ENCODE results near the gene DDI1.

The DDI1 gene

DNA sequence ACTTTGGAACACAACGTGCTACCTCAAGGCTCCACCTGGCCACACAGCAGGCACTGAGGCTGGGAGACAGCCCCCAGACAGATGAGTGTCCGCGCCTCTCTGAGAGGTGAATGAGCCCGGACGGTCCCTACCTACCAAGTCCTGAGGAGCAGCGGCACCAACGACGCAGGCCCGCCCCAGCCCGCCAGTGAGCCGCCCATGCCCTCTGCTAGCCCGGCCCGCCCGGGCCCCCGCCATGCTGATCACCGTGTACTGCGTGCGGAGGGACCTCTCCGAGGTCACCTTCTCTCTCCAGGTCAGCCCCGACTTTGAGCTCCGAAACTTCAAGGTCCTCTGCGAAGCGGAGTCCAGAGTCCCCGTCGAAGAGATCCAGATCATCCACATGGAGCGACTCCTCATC lies at the start of gene DDI1:
DDI1 (plus strand) TSS at position 53 of the 400 bp plus-strand sequence; CDS start at position 236, 183 bp downstream.
- DNase-seq: no peak

DNA sequence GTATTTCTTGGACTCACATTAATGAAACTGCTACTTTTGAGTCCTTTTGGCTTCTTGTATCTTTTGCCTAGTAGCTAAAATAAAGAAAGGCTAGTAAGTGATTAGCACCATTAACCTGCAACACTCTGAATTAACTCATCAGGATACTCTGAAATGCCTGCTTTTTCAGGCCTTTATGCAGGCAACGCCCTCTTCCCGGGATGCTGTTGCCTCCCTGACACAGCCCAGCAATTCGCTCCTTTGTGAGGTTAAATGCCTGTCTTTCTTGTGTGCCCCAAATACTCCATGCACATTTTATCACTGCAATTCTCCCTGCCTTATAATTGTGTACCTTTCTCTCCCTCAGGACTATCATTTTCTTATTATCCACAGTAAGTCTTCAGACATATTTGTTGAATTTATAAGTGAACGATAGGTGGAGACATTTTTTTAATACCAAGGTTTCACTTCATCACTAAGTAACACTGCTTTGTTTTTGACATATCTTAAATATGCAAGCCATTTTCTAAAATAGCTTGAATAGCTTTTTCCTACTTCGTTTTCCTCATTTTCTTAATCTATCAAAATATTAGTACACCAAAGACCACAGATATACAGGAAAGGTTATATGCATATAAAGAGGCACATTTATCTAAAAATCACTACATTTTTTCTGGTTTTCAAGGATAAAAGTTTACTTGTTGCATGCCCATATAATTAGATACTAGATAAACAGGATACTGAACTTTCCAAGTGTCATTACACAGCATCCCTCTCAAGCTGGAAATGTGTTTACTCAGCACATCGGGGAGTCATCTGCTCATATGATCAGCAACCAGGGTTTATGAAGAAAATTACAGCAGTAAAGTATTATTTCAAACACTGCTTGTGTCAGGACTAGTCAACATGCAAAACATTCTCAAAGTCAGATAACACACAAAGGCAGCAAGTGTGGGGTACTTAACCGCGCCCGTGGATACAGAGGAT lies 48.5 kb upstream of the DDI1 start:
- no peak for DNase-seq

DNA sequence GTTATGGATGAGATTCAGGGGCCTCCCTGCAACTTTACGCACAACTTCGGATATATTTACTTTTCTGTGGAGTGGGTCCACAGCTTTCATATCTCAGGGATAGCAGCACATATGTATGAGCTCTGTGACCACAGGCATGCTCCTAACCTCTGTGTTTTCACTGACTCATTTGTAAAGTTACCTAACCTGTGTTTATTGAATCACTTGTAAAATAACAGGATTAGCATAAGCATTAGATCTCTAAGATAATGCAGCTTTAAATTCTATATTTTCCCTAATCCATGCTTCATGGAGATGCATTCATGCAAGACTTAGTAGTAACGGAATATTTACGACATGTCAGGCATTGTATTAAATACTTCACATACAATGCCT lies 47.9 kb upstream of the DDI1 start:
- DNase-seq: no peak

DNA sequence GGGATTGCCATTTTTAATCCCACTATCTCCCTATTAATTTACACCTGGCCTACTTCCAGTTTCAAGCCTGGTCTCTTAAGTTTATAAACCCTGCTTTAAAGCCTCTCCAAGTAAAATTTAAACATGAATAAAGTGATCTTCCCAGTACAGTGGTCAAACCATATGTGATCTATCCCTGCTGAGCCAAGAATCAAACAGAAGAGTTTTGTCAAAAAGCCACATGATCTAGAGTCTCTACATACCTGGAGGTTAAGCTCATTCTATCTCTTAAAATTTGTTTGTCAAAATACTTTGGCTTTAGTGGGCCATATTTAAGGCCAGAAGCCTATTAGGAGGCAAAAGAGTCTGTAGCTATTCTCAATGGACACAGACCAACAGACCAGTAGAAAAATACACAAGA lies 42.9 kb upstream of the DDI1 start:
- no peak for DNase-seq

DNA sequence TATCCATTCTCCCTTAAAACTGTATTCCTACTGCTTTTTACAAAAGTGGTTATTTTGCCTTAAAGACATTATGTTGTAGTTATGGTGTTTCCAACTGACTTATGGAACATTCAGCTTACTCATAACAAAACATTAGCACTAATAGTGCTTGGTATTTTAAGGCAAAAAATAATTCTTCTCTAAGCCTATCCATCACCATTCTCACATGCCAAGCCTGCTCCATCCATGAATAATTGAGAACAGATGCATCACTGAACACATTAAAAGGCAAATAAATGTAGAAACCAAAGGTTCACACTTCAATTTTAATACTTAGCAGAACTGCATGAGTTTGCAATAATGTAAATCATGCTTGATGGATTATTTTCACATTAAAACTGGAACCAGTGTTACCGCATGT lies 42.3 kb upstream of the DDI1 start:
- DNase-seq: no peak

DNA sequence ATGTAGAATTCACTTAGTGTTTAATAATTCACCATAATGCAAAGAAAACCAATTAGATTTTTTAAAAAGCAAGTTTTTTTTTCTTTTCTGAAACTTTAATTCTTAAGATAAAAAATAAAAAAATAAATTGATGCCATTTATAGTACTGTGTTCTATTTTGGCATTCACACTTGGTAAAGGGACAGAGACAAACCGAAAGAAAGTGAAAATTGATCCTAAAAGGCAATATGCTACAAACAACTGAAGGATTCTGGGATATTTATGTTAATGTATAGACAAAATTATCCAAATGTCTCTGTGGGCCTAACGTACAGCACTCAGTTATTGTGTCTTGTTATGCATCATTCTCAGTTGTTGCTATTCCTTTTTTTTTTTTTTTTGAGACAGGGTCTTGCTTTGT lies 41.9 kb upstream of the DDI1 start:
- DNase-seq: no peak

DNA sequence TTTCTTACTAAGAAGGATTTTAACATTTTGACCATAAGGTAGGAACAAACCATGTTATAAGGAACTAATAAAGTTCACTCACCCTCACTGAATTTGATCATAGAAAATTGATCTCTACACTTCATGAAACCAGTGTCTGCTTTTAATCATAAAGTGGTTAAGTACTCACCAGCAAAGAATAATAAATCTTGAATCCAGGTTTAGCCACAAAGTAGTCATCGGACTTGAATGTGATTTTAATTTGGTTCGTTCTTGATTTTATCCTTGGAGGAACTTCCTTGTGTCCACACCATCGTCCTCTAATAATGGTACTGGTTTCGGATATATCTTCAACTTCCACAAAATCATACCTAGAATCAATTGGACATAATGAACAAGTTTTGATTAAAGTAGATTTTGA lies 40.5 kb upstream of the DDI1 start:
- DNase-seq: no peak

DNA sequence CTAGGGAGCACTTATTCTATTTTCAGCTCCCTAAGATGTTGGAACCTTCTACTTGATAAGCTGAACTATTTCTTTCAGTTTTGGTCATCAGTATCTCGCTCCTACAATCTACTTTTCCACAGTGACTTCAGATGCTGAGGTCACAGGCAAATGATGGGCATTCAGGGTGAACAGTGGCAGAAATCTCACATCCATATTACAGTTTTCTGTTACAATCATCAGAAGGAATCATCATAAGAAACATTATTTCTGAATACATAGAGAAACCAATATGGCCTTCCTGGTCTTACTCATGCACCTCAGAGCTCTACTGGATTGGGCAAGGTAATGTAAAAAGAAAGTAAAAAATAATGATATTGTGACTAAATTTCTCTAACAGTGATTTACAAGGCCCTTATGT lies 39.4 kb upstream of the DDI1 start:
- no peak for DNase-seq

DNA sequence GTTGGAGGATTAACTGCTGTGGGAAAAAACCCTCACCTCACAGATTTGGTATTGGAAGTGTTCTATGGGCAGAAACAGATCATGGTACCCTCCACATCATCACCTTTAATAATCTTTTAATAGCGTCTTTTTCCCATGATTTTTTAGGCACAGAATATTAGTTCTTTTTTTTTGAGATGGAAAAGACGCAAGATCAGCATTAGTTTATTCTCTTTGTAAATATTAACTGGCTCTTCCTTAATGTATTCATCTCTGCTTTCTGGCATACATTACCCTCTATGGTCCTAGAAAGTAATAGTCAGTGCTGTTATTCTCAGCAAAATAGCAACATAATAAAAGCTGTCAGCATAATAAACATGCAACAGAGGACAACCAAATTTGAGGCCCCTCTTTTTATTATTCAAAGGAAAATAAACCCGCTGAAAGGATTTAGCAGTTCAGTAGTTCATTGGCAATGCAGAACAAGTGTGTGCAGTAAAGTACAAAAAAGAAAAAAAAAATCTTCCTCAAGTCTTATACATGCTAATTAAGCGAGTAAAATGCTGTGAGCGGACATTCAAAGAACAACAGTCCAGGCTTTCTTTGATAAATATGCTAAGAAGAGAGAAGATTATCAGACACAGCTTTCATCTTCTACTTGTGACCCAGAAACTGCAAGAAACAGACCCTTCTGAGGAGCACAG lies 37.5 kb upstream of the DDI1 start:
- DNase-seq: no peak

DNA sequence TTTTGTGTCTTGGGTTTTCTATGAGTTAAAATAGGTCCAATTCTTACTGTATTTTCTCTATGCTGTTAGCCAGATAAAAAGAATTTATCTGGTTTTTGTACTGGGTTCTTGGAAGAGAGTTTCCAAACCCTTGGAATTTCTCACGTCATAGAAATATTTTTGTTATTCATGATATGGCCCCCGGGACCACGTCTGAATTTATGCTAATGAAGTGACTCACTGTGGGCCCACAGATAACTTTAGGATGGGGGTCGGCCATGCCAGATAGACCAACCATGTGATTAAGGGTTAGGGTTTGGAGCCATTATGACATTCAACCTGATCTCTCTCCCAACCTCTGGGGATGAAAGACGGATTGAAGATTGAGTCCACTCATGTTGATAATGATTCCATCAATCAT lies 35.6 kb upstream of the DDI1 start:
- no peak for DNase-seq

DNA sequence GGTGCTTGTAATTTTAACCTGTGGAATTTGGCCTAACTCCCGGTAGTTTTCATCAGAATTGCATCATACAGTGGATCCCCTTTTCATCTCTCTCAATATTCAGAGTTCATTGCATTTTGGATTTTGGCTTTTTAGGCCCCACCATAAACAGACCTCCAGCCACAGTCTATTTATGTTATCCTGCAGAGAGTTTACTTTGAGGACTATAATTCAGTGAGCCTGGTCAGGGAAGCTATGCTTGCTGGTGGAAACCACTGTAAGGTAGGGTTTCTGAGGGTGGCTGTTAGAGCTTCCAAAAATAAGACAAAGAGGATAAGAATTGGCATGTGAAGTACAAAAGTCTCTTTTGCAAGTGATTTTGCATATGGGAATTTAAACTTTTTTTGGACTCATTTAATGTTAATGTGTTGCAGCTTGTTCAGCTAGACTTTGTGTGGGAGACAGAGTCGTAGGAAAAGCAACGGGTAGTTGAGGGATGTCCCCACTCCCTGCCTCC lies 34.8 kb upstream of the DDI1 start:
- DNase-seq: no peak

DNA sequence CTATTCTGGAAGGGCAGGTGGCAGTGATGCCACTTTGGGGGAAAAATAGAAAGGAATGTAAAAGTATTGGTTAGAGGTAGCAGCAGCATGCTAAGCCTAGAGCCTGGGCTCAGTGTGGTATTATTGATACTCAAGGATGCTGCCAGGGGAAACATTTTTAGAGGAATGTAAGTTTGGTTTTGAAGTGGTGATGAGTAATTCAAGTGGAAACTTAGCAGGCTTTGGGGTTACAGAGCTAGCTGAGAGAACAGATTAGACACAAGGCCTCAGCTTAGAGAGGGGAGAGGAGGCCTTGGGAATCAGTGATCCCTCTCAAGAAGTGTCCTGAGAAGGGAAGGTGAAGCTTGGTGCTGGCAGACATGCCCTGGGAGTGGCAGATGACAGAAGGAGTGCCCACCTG lies 32.9 kb upstream of the DDI1 start:
- DNase-seq: no peak

DNA sequence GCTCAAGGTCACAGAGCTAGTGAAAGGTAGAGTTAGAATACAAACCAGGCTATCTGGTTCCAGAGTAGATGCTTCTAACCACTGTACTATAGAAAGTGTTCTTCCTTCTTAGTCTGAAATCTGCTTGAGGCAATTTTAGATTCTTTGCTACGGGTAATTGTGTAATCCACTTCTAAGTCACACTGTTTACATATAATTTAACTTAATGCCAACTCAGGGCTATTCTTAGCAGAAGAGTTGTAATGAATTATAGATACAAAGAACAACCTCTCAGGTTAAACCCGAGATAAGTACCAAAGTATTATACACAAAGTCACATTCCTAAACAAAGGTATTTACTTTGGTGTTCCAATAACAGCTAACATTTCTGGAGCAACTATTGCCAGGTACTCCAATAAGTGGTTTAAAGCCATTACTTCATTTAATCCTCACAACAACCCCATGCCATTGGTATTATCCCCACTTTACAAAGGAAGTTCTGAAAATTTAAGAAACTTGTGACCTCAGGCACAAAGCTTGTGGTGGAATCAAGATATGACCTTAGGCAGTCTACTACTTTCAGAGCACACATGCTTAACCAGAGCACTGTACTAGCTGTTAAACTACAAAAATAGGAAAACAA lies 31.1 kb upstream of the DDI1 start:
- no peak for DNase-seq

DNA sequence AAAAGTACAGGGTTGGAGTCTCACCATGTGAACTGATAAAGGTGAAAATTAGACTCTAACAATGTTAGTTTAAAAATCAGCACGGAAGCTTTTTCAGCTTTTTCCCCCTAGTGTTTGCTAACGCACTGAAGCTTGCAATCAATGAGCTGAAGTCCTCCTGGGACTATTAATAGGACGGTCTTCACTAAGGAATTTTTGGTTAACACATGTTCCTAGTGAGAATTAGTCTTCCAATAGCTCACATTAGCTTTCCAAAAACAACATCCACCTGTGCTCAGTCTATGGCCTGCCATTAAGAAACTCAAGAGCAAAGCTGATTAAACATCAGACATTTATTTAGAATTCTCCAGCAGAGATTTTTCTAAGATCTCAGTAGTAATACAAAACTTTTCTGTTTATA lies 26.7 kb upstream of the DDI1 start:
- DNase-seq: no peak

DNA sequence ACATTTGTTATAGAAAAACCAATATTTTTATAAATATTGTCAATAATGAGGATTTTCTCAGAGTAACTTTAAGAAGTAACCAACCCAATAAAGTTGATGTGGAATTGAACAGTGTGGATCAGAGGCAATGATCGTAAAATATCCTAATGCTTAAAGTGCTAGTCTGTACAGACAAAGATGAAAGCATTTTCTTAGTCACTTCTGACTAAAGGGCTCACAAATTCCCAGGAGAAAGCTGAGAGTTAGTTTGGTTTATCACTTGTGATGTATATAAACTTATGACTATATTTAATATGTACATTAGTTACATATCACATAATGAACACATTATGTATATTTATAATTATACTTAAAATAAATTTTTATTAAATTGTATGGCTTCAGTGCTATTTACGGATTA lies 25.4 kb upstream of the DDI1 start:
- DNase-seq: no peak

DNA sequence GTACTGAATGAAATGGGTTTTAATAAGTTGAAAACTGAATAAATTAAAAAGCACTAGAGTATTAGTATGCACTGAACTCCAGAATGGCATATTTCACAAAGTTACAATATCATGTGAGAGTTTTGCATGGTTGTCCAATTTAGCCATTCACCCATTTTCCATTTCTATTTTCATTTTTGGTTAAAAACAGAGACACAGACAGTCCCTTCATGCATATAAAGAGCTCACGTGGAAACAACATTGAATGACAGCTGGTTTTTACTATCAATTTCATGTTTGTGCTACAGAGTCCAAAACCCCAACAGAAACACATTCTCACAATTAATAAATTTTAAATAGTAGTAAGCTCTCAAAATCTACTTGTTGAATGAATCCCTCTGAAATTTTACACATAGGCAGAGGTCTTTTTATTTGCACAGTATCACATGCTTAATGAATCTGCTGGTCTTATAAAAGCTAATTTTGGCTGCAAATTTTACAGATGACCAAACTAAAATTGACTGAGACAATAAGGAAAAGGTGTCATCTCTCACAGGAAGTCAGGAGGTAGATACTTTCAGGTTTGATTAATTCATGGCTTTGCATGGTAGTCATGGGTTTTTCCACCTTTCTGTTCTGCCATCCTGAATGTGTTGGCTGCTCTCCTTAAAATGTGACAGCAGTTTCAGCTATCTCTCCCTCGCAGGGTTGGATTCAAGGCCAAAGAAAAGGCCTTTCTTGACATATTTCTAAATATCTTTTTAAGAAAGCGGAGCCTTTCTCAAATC lies 20.6 kb upstream of the DDI1 start:
- DNase-seq: no peak

DNA sequence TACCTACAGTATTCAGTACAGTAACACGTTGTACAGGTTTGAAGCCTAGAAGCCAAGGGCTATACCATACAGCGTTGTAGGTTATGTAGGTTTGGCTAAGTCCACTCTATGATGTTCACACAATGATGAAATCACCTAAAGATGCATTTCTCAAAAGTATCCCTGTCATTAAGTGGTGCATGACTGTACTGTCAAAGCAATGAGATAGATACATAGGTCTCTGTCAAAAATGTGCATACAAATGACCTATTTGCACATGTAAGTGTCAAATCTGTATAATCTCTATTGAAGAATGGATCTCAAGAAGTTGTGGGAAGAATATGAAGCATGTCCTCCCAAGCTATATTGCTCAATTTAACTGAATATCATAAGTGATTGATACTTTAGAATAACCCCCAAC lies 11.9 kb upstream of the DDI1 start:
- DNase-seq: no peak

DNA sequence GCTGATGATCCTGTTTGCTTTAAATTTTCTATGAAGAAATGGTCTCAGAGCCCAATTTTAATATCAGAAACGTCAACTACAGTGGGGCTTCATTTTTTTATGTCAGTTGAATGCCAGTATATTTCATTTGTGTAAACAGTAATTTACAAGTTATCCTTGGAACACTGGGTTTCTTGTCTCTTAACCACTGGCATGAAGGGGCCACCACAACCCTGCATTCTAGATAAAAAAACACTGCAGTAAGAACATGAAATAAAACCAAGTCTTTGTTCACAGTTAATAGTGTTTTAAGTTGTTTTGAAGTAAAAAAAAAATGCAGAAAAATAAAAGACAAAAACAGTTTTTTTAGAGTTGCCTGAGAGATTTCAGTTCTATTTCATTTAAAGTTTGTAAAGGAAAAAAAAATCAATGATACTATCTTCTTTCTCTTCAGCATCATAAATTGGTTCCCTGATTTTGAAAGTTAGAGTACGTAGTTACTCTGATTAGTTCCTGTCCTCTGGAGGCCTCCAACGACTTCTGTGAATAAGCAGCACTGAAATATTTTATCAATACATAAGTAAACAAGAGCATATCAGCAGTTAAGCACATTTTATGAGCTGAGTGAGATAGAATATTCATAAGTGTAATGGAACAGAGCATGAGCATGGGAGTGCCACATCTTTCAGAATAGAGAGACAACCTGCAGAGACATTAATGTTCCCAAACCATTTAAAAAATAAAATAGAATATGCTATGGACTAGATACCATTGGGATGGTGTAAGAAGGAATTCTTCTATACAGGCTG lies 7.8 kb upstream of the DDI1 start:
- no peak for DNase-seq

DNA sequence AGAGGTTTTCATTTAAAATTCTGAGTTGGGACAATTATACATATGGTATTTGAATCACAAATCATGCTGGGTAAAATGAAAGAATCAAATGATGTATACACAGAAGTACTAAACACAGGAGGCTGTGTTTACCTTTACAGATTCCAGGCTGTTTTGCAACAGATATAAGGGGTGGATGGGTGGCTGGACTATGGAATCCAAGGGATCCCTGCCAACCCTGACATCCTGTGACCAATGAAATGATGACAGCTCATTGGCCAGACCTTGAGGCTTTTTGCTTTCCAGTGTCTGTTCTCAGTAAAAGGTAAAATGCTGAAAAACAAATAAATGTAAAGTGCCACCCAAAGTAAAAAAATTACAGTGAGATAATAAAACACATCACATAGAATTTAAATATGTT lies 3.3 kb upstream of the DDI1 start:
- DNase-seq: no peak

DNA sequence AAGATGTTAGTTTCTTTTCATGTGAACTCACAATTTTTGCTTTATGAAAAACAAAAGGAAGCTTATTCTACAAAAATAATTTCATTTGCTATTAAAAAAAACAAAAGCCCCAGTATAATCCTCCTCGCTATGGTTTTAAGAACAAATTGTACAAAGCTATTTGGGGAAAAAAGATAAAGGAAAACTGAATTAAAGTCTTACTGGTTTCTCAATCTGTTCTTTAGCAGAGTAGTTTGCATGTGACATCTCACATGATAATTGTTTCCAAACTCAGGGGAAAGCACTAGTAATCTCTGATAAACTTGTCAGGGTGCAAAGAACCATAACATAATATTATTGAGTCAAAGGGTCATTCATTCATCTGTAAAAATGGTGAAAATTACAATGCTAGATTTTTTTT lies 2.9 kb upstream of the DDI1 start:
- no peak for DNase-seq

DNA sequence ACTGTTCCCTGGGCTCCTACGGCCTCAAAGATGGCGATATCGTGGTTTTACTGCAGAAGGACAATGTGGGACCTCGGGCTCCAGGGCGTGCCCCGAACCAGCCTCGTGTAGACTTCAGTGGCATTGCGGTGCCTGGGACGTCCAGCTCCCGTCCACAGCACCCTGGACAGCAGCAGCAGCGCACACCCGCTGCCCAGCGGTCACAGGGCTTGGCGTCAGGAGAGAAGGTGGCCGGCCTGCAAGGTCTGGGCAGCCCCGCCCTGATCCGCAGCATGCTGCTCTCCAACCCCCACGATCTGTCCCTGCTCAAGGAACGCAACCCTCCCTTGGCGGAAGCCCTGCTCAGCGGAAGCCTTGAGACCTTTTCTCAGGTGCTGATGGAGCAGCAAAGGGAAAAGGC lies 555 bp downstream of the DDI1 start:
- no peak for DNase-seq

DNA sequence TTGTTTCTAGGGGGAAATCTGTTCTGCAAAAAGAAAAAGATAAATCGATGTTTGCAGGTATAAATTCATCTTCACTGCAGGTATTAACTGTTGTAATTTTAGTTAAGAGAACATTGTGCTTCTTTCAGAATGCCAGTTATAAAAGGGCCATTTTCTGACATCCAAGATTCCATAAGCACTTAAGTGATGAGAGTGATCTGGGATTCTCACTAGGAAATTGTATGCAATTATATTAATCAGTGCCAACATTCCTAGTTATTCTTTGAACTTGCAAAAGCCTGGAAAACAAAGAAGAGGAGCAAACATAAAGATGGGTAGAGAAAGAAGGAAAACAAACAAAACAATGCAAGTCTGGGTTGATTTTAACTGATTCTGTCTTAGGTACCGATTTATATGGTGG lies 5.4 kb downstream of the DDI1 start:
- no peak for DNase-seq

All from CD4-positive, alpha-beta T cell treated with Interleukin-4 for 1 hour (primary cell).